ENCODE measurements around the gene RHBDL1.

The RHBDL1 gene

DNA sequence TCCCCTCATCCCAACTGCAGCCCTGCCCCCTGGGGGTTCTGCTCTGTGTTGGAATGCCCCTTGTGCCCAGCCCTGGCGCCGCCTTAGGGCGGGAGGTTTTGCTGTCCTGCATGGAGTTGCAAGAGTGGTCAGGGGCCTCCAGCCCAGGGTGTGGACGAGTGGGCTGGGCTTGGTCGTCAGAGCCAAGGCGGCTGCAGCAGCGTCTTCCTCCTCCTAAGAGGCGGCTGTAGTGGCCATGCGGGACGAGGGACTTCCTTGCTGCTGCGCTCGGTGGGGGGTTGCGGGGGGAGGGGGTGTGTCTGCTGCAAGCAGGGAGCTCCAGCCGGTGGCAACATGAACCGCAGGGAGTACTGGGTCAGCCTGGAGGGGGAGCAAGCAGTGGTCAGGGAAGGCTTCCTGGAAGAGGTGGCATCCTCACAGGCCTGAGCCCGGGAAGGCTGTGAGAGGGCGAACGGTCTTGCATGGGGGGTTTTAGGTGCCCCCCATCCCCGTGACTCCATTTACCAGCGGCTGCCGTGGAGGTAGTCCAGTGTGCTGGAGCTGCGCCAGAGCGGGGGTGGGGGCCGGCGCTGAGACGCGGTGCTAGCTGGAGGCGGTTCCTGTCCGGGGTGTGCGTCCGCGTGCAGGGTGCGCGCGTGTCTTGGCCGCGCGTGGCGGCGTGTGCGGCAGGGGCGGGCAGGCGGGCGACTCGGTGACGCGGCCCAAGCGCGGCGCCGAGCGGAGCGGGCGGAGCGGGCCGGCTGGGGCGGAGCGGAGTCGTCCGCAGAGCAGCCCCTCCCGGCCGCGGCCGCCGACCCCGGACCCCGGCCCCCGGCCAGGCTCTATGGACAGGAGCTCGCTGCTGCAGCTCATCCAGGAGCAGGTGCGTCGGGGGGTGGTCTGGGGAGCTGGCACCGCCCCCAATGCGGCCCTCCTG is at the start of gene RHBDL1:
TSS of gene RHBDL1 (plus strand) at position 704 of the 916 bp plus-strand sequence. CDS start at position 824, 120 bp downstream.
- Mint-ChIP-seq H3K36me3 (peaks cover 10% of the 10 kb centered on the region), H3K27me3 (peaks cover 8% of the 10 kb centered on the region), H3K27ac (no peak within 1 kb of the TSS), H3K9me3 (no peaks in the 10 kb centered on the region), H3K4me1 (peaks cover 13% of the 10 kb centered on the region), H3K4me3 (peak within 1 kb of the TSS; percentile 61)
- ATAC-seq (ENCODE audit: low read depth) (no peak), DNase-seq (ENCODE audit: low spot score in 2 of 2) (no peak)

DNA sequence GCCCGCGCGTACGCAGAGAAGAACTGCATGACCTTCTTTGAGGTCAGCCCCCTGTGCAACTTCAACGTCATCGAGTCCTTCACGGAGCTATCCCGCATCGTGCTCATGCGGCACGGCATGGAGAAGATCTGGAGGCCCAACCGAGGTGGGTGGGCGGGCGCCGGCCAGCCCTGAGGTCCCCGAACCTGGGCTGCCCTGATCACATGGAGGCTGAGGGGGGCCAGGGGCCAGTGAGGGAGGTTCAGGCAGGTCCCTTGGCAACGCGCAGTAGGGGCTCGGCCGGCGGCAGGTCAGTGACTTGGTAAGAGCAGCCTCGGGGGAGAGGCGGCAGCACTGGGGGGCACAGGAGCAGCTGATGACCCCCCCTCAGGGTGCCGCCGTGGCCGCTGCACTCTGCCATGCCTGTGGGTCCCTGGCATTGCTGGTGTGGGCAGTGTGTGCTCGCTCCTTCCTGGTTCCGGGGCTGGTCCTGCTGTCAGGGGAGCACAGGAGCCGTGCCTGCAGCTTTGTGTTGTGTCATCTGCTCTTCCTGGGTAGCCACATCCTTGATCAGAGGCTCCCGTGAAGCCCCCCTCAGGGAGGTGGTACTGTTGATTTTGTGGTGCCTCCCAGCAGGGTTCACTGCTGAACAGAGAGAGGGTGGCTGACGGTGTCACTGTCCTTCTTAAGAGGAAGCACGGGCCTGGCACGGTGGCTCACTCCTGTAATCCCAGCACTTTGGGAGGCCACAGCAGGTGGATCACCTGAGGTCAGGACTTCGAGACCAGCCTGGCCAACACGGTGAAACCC is 49.3 kb upstream of the RHBDL1 start:
- Mint-ChIP-seq H3K27me3 (no peaks in the 10 kb centered on the region), H3K4me3 (no peak overlapping the region), H3K4me1 (peaks cover 3% of the 10 kb centered on the region), H3K27ac (no peak overlapping the region), H3K9me3 (no peaks in the 10 kb centered on the region), H3K36me3 (peaks cover 5% of the 10 kb centered on the region)
- ATAC-seq (ENCODE audit: low read depth) (no peak), DNase-seq (ENCODE audit: low spot score in 2 of 2) (no peak)

DNA sequence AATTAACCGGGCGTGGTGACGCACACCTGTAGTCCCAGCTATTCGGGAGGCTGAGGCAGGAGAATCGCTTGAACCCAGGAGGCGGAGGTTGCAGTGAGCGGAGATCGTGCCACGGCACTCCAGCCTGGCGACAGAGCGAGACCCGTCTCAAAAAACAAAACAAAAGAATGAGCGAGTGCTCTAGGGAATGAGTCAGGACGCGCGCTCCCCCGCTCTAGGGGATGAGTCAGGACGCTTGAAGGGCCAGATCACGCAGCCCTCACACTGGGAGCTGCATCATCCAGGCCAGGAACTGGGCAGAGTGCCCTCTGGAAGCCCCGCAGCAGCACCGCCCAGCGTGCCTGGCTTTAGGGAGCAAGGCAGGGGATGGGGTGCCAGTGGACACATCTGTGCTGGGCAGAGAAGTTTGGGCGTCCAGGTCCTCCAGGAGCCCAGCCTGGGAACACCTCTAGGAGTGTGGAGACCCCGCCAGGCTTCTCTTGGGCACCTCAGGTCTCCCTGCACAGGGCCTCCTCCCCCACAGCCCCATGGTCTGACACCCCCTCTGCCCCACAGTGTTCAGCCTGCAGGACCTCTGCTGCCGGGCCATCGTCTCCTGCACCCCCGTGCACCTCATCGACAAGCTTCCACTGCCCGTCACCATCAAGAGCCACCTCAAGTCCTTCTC is 48.6 kb upstream of the RHBDL1 start:
- Mint-ChIP-seq H3K9me3 (no peaks in the 10 kb centered on the region), H3K27ac (no peak overlapping the region), H3K27me3 (peaks cover 3% of the 10 kb centered on the region), H3K36me3 (peaks cover 5% of the 10 kb centered on the region), H3K4me1 (peaks cover 3% of the 10 kb centered on the region), H3K4me3 (no peak overlapping the region)
- DNase-seq (ENCODE audit: low spot score in 2 of 2): no peak
- ATAC-seq (ENCODE audit: low read depth): no peak

DNA sequence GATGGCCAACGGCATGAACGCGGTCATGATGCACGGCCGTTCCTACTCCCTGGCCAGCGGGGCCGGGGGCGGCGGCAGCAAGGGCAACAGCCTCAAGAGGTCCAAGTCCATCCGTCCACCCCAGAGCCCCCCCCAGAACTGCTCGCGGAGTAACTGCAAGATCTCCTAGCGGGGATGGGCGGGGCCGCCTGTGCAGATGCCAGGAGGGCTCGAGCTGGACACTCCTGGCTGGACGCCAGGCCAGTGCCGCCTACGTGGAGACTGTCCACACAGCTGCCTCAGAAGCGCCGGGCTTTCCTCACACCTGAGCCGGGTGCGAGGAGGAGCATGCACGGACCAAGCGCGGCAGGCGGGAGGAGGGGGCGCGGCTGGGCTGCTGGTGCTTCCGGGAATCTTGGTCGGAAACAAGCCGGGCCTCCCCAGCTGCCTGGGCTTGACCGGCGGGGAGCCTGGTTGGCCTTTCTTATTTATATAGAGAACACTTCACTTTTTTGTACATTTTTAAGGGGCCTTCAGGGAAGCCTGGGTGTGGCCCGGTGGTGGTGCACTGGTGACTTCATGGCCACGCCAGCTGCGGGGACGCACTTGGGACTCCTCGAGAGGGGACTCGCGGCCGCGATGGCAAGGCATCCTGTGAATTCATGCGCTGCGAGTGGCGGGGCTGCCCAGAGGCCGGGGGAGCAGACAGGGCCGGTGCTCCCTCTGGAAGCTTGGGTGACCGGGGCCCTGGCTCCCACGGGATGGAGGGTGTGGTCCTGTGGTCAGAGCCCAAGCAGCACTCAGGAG is 47.8 kb upstream of the RHBDL1 start:
- peaks cover 3% of the 10 kb centered on the region for H3K27me3 Mint-ChIP-seq
- ATAC-seq (ENCODE audit: low read depth) (no peak), DNase-seq (ENCODE audit: low spot score in 2 of 2) (no peak)
- H3K4me1 Mint-ChIP-seq: peaks cover 3% of the 10 kb centered on the region
- H3K4me3 Mint-ChIP-seq: no peak overlapping the region
- peaks cover 5% of the 10 kb centered on the region for H3K36me3 Mint-ChIP-seq
- H3K27ac Mint-ChIP-seq: no peak overlapping the region
- no peaks in the 10 kb centered on the region for H3K9me3 Mint-ChIP-seq

DNA sequence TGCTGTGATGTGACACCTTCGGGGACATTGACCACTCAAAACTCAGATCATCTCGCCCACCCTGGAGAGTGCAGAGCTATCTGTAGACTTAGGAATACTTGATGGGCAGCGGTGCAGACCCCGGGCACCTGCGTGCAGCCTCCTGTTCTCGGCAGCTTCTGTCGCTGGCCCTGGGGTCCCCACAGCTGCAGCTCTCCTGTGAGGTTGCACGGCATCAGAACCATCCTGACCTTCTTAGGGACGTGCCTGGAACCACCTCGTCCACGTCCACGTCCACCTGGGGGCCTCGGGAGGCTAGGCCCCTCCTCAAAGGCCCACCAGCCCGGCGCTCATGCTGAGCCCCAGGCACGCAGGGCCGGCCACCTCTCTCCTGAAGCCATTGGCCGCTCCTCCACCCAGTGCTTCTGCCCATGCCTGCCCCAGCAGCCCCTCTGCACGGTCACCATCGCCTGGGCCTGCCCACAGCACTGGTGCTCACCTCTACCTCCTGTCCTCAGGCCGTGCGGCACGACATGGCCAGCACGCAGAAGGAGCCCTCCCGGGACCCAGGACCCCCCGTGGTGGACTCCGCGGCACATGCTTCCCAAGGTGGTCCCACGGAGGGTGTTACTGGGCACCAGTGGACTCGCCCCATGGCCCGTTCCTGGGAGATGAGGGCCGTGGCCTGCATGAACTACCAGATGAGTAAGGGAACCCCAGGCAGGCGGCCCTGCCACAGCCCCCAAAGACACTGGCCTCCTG is 47.0 kb upstream of the RHBDL1 start:
- H3K27me3 Mint-ChIP-seq: peaks cover 3% of the 10 kb centered on the region
- no peak for ATAC-seq (ENCODE audit: low read depth)
- peaks cover 5% of the 10 kb centered on the region for H3K36me3 Mint-ChIP-seq

DNA sequence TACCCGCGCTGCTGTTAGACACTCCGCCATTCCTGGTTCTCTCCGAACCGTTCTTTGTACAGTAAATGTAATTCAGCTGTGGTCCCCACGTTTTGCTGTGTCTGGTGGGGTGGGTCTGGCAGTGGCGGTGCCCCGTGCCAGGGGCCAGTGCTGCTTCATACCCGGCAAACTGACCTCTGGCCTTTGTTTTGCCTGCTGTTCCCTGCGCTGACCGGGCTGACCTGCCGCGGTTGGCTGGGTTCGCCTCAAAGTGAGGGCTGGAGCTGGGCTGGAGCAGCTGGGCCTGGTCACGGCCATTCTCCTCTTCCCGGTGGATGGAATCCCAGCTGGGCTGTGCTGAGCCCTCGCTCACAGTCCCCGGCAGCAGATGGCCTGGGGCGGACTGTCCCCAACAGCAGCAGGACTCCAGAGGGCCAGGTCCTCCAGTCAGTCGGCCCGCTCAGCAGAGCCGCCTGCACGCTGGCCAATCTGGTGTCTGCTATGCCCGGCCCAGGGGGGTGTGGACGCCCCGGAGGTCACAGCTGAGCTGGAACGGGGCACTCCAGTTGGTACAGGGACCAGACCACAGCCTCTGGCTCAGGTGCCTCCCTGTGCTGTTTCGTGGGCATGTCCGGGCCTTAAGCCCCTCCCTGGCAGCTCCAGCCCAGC is 46.2 kb upstream of the RHBDL1 start:
- Mint-ChIP-seq H3K4me1 (peaks cover 3% of the 10 kb centered on the region), H3K36me3 (peaks cover 5% of the 10 kb centered on the region), H3K4me3 (no peak overlapping the region), H3K27ac (no peak overlapping the region), H3K27me3 (peaks cover 3% of the 10 kb centered on the region), H3K9me3 (no peaks in the 10 kb centered on the region)
- ATAC-seq (ENCODE audit: low read depth) (no peak), DNase-seq (ENCODE audit: low spot score in 2 of 2) (no peak)

More for the DNA sequence above, 47.0 kb upstream of the RHBDL1 start:
- H3K4me1 Mint-ChIP-seq: peaks cover 3% of the 10 kb centered on the region
- H3K9me3 Mint-ChIP-seq: no peaks in the 10 kb centered on the region
- no peak overlapping the region for H3K27ac Mint-ChIP-seq
- H3K4me3 Mint-ChIP-seq: no peak overlapping the region
- no peak for DNase-seq (ENCODE audit: low spot score in 2 of 2)

DNA sequence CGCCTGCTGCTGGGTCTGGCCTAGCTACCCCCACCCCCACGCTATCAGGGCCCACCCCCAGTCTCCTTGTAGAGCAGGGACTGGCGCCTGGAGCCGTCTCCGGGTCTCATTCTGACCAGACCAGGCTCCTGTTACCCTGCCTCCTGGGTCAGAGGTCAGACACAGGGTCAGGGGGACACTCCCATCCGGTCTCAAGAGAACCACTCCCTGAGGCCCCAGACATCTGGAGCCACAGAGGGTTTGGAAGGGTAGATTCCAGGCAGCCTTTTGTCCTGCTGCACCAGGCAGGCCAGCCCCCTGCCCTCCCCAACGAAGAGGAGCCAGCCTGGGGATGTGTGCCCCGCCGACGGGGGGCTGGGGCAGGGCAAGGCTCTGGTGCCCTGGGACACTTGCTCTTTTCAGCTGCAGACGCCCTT is 45.6 kb upstream of the RHBDL1 start:
- no peak for ATAC-seq (ENCODE audit: low read depth)
- H3K9me3 Mint-ChIP-seq: no peaks in the 10 kb centered on the region
- peaks cover 5% of the 10 kb centered on the region for H3K36me3 Mint-ChIP-seq
- H3K27me3 Mint-ChIP-seq: peaks cover 3% of the 10 kb centered on the region
- DNase-seq (ENCODE audit: low spot score in 2 of 2): no peak
- H3K27ac Mint-ChIP-seq: no peak overlapping the region
- H3K4me3 Mint-ChIP-seq: no peak overlapping the region
- H3K4me1 Mint-ChIP-seq: peaks cover 4% of the 10 kb centered on the region

DNA sequence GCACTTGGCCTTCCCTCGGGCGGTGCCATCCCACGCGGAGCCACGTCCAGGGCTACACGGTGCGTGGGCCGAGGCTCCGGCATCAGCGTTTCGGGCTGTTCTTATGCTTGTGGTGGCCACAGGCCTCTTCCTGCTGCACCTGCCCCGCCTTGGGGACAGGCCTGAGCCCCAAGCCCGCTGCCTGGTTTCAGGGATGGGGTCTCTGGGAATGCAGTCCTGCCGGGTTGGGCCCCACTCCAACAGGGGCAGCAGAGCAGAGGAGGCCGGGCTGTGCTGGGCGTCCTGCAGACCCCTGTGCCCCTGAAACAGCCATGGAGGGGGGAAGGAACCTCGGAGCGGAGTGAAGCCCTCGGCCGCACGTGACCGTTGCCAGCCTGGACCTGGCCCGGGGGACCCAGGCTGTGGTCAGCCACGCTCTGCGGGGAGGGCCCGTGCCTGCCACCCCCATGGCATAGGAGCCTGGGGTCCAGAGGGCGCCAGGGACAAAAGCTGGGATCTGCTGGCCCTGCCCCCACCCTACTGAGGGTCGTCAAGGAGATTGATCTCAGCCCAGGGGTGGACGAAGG is 45.1 kb upstream of the RHBDL1 start:
- DNase-seq (ENCODE audit: low spot score in 2 of 2): no peak

DNA sequence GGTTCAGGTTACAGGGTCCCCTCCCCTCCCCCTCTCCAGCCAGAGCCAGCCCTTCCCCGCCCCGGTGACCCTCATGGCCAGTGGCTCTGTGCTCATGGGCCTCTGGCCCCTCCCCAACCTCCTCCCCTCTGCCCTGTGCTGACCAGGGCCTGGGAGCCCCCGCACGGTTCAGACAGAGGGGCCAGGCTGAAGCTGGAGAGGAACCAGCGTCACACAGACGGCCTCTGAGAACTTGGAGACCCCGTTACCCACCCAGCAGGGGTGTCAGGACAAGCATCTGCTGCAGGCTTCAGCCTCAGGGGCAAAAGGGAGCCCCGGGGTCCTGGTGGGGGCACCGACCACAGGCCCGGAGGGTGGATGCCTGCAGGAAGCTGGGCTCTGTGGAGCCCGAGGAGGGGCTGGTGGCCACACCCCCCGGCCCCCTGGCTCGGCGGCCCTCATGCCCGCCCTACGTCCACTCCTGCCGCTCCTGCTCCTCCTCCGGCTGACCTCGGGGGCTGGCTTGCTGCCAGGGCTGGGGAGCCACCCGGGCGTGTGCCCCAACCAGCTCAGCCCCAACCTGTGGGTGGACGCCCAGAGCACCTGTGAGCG is 44.6 kb upstream of the RHBDL1 start, which contains the start of gene WFIKKN1:
TSS of gene WFIKKN1 (plus strand) at position 171 of the 591 bp plus-strand sequence. CDS start at position 440, 269 bp downstream.
- Mint-ChIP-seq H3K4me3 (no peak within 1 kb of the TSS), H3K4me1 (peaks cover 5% of the 10 kb centered on the region), H3K27ac (no peak within 1 kb of the TSS), H3K36me3 (peaks cover 5% of the 10 kb centered on the region), H3K9me3 (no peaks in the 10 kb centered on the region), H3K27me3 (peaks cover 3% of the 10 kb centered on the region)
- ATAC-seq (ENCODE audit: low read depth) (no peak), DNase-seq (ENCODE audit: low spot score in 2 of 2) (no peak)

More for the DNA sequence above, 45.1 kb upstream of the RHBDL1 start:
- Mint-ChIP-seq H3K4me1 (peaks cover 5% of the 10 kb centered on the region), H3K4me3 (no peak overlapping the region), H3K27me3 (peaks cover 3% of the 10 kb centered on the region), H3K9me3 (no peaks in the 10 kb centered on the region), H3K27ac (no peak overlapping the region), H3K36me3 (peaks cover 5% of the 10 kb centered on the region)
- ATAC-seq (ENCODE audit: low read depth): no peak

DNA sequence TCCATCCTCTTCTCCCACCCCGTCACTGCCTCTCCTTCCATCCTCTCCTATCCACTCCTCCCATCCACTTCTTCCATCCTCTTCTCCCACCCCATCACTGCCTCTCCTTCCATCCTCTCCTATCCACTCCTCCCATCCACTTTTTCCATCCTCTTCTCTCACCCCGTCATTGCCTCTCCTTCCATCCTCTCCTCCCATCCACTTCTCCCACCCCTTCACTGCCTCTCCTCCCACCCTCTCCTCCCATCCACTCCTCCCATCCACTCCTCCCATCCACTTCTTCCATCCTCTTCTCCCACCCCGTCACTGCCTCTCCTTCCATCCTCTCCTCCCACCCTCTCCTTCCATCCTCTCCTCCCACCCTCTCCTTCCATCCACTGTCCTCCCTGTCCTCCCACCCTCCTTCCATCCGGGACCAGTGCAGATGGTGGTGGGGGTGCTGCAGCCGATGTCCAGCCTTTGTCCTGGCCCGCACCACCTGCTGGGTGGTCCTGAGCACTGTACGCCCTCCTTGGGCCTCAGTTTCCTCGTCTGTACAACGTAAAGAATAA is 43.6 kb upstream of the RHBDL1 start:
- ATAC-seq (ENCODE audit: low read depth) (no peak), DNase-seq (ENCODE audit: low spot score in 2 of 2) (no peak)
- peaks cover 7% of the 10 kb centered on the region for H3K4me1 Mint-ChIP-seq
- H3K4me3 Mint-ChIP-seq: no peak overlapping the region
- H3K9me3 Mint-ChIP-seq: no peaks in the 10 kb centered on the region
- no peak overlapping the region for H3K27ac Mint-ChIP-seq
- peaks cover 3% of the 10 kb centered on the region for H3K27me3 Mint-ChIP-seq
- H3K36me3 Mint-ChIP-seq: no peaks in the 10 kb centered on the region

DNA sequence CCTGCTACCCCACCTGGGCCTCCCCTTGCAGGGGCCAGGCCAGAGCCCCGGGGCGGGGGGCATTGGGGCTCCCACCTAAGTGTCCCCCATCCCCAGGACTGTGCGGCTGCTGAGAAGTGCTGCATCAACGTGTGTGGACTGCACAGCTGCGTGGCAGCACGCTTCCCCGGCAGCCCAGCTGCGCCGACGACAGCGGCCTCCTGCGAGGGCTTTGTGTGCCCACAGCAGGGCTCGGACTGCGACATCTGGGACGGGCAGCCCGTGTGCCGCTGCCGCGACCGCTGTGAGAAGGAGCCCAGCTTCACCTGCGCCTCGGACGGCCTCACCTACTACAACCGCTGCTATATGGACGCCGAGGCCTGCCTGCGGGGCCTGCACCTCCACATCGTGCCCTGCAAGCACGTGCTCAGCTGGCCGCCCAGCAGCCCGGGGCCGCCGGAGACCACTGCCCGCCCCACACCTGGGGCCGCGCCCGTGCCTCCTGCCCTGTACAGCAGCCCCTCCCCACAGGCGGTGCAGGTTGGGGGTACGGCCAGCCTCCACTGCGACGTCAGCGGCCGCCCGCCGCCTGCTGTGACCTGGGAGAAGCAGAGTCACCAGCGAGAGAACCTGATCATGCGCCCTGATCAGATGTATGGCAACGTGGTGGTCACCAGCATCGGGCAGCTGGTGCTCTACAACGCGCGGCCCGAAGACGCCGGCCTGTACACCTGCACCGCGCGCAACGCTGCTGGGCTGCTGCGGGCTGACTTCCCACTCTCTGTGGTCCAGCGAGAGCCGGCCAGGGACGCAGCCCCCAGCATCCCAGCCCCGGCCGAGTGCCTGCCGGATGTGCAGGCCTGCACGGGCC is 42.8 kb upstream of the RHBDL1 start:
- H3K4me1 Mint-ChIP-seq: peaks cover 7% of the 10 kb centered on the region
- ATAC-seq (ENCODE audit: low read depth): no peak
- peaks cover 3% of the 10 kb centered on the region for H3K27me3 Mint-ChIP-seq
- no peaks in the 10 kb centered on the region for H3K36me3 Mint-ChIP-seq
- no peak overlapping the region for H3K4me3 Mint-ChIP-seq
- H3K27ac Mint-ChIP-seq: no peak overlapping the region
- no peak for DNase-seq (ENCODE audit: low spot score in 2 of 2)
- no peaks in the 10 kb centered on the region for H3K9me3 Mint-ChIP-seq

Data from memory B cell (primary cell).